GM10847 (cell line): ENCODE measurements around the gene DES.

Experiments
- POLR2A ChIP-seq: IDR thresholded peaks from 2 replicates; pipeline ENCODE4 v1.6.1; 2011; ENCODE audit not compliant: insufficient read length; ENCODE audit errors: extremely low read depth

Gene DES

DNA sequence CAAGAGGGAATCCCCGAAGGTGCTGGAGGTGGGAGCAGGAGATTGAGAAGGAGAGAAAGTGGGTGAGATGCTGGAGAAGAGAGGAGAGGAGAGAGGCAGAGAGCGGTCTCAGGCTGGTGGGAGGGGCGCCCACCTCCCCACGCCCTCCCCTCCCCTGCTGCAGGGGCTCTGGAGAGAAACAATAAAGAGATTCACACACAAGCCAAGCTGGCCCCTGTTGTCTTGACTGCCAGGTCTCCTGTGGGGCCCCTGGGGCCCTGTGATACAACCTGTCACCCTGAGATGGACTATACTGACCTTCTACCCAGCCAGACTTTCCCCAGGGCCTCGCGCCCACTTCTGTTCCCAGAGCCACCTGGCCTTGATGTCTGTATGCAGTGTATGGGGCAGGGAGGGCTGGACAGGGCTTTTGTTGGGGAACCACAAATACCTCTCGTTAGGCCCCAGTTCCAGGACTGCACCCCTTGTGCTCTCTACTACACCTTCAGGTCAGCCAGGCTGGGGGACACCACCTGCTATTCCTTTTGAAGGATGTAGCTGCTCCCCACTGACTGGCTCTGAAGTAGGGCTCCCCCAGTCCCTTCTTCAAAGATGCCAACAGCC lies 8.5 kb downstream of the DES start:
- TF ChIP-seq POLR2A, result no peak

DNA sequence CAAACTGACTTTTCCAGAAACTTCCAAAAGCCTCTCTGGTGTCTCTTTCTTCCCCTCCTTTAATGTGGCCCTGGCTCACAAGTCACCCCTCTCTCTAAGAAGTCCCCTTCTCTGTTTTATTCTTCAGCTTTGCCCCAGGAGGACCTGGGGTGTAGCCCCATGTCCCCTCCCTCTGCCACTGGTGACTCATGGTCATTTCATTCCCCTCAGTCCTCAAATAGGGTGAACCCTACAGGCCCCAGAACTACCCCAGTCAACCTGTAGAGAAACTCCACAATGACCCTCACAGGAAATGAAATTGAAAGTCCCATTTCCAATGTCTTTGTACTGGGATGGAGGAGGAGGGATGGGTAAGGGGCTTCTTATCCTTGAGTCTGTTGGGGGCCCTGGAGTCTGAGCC lies 10.3 kb downstream of the DES start:
- TF ChIP-seq POLR2A, result no peak

DNA sequence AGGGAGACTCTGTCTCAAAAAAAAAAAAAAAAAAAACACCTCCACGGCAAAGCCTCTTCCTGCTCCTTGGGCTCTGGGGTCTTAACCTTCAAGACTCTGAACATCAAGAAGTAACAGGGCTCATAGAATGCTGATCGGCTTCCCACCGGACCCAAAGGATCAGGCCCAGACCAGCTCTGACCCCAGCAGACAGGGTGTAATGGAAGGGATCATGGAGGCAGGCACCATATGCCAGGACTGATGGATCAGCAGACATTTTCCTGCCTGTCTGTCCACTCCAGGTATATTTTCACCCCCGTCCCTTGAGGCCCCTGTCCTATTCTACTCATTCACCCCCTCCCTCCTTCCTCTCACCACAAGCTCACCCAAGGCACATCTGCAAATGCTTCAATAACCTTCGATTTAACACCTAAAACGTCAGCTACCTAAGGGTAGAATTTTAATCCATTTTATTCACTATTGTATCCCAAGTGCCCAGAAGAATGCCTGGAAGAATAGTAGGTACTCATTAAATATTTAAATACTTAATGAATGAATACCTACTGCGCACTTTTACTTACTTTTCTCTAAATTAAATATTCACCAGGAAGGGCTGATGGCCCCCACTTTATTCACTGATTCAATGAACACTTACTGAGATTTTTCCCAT lies 11.9 kb downstream of the DES start:
- no peak for TF ChIP-seq POLR2A

DNA sequence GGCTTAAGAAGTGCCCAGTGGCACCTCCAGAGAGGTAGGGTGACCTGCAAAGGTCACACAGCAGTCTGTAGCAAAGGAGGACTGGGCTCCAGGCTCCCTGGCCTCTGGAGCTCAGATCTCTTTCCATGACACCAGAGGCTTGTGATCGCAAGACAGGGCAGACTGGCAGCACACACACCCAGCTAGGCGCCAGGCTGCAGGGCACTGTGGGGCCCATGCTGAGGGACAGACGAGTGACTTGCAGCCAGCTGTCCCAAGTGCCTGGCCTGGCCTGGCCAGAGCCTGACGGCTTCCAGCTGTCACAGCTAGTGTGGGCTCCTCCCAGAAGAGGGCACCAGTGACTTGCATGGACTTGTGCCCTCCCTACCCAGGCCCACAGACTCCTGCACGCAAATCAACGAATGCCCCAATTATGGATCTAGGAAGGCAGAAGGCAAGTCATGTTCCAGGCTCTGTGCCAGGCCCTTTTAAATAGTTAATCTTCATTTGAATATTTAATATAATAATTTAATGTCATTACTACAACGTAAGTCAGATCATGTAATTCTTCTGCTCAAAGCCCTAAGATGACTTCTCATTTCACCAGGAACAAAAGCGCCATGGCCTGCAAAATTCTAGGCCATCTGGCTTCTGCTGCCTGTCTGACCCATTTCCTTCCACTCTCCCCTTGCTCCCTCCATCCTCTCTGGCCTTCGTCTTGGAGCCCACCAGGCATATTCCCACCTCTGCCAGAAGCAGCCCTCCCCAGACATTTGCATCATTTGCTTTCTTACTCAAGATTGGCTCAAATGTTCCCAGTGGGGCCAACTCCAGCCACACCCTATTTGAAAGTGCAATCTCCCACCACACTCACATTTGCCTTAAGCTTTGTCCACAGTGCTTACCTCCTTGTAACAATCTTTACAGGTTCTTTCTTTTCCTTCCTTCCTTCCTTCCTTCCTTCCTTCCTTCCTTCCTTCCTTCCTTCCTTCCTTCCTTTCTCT lies 12.7 kb downstream of the DES start:
- TF ChIP-seq POLR2A, result no peak

DNA sequence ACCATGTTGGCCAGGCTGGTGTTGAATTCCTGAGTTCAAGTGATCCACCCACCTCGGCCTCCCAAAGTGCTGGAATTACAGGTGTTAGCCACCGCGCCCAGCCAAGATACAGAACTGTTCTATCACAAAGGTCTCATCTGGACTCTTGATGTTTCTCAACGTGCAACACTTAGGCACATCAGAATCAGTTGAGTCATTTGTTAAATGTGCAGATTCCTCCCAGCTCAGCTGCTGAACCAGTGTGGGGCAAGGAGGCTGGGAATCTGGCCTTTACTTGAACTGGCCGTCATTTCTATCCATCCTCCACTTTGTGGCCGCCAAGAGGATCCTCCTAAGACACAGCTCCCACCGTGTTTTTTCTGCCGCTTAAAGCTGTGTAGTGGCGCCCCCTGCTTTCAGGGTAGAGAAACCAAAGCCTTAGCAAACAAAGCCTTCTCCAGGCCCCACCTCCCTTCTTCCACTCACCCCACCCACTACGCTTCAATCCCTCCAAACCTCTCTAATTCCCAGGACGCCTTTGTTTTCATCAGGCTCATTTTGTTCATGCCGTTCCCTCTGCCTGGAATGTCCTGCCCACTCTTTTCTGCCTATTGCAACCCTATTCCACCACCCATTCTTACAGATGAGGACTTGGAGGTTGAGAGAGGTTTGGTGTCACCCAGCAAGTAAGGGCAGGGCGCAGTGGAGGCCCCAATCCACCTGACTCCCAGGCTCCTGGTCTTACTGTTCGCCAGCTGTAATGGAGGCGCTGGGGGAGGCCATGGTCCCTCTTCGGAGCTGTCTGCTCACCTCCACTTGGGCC lies 15.7 kb downstream of the DES start:
- no peak for TF ChIP-seq POLR2A

DNA sequence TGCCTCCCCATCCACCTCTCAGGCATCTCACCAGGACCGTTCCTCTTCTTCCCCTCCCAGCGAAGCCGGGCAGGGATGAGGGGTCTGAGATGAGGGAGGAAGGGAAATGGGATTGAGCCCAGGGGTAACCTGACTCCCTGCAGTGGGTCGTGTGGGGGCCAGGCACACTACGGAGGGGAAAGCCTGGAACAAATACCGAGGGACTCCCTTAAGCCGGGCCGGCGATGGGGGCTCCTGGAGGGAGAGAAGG lies 16.2 kb downstream of the DES start:
- no peak for TF ChIP-seq POLR2A

DNA sequence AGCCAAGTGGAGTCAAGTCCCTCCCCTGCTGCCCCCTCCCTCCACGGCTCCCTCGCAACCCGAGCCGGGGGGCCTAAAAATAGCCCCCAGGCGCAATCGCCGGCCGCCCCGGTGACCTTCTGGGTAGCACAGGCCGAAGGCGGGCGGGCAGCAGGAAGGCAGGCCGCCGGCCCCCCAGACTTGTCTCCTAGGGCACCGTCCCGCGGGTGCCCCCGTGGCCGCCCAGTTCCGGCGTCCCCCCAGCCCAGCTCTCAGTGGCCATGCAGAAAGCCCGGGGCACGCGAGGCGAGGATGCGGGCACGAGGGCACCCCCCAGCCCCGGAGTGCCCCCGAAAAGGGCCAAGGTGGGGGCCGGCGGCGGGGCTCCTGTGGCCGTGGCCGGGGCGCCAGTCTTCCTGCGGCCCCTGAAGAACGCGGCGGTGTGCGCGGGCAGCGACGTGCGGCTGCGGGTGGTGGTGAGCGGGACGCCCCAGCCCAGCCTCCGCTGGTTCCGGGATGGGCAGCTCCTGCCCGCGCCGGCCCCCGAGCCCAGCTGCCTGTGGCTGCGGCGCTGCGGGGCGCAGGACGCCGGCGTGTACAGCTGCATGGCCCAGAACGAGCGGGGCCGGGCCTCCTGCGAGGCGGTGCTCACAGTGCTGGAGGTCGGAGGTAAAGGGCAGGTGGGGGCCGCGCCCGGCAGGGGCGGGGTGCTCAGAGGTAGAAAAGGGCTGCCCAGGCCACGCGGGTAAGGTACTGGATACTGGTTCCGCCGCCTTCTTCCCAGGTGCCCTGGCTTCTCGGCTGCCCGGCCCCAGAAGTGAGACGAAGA lies 16.7 kb downstream of the DES start, which contains the start of gene SPEG:
Gene SPEG (plus strand): TSS at position 126 of the 808 bp plus-strand sequence. CDS start 135 bp downstream, at position 261.
- TF ChIP-seq POLR2A, result no peak

DNA sequence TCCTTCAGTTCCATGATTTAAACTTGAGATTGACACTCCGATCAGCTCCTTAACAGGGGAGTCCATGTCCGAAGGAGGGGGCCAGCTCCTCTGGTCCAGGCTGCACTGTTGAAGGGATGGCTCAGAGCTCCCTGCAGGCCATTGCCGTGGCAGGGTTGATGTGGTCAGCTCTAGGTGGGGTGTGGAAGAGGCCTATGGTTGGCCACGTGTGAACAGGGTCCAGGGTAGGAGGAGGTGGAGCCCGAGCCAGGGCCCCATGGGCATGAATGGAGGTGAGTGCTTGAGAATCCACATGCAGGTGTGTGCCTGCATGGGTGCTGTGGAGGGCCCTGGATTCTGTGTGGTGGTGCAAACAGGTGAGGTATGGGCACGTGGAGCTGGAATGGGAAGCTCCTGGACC lies 17.5 kb downstream of the DES start:
- TF ChIP-seq POLR2A, result no peak

DNA sequence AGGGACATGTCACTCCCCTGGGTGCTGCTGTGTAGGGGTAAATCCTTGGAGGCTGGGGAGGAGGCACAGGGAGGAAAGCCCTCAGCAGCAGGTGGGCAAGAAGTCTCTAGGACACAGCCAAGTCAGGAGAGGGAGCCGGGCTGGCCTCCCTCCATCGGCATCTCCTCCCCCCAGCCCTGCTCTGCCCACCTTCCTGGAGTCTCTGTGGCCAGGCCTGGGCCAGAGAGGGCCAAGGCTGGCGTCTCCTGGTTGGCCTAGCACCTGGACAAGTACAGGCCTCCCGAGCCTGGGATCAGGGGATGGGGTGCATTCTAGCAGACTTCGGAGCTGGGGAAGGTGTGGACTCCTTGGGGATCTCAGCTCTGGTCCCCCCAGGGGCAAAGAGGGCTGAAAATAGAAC lies 18.3 kb downstream of the DES start:
- TF ChIP-seq POLR2A, result no peak

DNA sequence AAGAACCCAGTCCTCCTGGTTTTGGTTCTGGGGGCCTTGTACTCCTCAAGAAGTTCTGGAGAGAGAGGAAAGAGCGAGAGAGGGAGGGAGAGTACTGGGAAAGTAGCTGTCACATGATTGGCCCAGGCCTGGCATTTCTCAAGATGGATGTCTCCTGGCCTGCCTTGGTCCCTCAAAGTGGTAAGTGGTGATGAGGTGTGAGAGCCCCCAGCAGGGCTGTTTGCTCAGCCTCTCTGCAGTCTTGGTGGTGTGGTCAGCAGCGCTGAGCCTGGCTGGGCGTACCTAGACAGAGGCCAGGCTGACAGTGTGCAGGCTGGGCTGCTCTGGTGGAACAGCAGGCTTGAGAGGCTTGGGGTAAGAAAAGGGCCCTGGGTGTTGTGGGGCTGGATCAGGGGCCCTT lies 19.0 kb downstream of the DES start:
- no peak for TF ChIP-seq POLR2A

DNA sequence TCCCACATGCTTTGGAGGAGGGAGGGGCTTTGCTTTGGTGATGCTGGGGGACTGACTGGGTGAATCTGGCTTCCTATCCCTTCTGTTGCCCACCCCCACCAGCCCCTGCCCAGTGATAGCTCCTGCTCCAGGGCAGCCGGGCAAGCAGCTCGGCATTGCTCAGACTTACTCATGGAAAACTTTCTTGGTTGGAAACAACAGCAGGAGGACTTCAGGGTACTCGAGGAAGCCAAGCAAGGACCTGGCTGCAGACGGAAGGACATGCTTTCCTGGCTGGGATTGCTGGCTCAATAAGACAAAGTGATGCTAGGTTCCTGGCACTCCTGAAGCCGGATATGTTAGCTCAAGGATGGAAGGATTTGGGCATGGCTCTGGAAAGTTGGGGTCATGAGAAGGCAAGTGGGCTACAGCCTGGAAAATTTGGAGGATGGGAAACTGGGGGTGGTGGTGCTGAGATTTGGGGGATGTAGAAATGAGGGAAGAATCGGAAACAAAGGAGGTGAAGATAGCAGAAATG lies 19.6 kb downstream of the DES start:
- TF ChIP-seq POLR2A, result no peak

DNA sequence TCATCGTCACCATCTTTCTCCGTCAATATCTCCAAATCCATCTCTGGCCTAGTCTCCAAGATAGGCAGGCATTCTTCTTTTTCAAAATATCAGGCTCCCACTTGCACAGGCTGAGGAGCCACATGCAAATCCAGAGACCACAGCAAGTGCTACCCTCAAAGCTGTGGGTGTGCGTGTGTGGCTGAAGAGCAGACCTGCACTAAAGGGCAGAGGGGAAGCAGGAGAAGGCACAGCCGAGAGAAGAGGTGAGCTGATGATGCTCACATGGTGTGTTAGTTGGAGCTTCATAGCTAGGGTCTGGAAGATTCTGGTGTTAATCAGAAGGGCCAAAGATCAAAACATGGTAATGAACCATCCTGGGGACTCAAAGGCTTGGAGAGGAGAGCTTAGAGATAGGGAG lies 20.3 kb downstream of the DES start:
- no peak for TF ChIP-seq POLR2A

DNA sequence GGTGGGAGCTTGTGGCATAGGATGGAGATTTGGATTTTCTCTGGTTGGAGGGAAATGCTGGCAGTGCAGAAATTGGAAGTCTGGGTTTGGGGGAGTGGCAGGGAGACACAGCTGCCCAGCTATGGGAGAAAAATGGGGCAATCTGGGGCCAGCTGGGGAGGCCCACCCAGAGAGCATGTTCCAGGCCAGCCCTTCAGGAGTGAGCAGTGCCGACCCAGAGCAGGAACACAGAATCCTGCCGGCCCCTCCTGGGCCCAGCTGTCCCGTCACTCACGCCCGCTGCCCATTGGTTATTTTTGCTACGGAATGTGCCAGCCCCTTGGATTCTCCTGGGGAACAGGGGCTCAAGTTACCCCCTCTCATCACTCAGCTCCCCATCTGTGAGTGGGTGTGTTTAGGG lies 21.3 kb downstream of the DES start:
- no peak for TF ChIP-seq POLR2A
